NCI-H2081 treated with DMSO at 0.1 percent for 48 hours (cell line): Measurements from ENCODE around the gene DCST1.

Experiments used
- DNase-seq: peaks from one replicate; lab custom pipeline; 2025; lab: John Stamatoyannopoulos, UW

The DCST1 gene

GRCh38 chr1:155086856-155087535, 53.4 kb downstream of the DCST1 start:
- DNase-seq = no peak

DNA sequence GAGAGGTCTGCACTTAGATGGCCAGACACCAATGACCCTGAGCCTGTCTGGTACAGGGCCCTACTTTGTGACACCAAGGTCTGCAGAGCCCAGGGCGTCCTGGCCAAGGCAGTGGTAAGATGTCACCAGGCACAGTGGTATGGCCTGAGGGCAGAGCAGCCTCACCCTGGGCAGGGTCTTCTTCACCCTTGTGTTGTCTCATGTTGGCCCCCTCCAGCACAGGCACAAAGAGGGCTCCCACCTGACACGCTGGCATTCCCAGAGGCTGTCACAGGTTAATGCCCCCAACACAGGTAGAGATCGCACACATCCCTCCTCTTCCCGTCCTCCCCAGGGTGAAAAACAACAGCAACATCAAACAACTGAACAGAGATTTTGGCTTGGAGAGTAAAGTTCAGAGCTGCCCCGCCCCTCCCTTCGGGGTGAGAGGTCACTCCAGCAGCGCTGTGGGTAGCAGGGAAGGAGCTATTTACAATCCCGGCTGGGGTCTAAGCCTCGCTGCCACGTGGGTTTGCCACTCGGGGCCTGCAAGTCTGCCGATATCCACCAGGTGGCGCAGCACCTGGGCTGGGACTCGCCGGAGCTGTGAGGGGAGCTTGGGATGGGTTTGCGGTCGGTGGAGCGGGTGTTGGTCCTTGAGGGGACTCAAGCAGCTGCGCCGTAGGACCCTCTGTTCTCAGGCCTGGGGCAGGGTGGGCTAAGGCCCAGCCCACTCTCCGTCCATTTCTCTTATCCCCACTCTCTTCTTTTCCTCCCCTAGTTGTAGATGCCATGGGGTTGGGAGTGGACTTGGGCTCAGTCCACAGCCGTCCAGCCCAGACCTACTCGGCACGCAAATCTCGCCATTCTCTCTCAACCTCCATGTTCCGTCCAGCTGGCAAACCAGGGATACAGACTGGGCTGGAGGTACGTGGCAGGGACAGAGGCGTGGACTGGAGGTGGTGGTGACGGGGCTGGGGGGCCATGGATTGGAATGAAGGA, 57.7 kb downstream of the DCST1 start:
- peak; percentile 26 for DNase-seq

DNA sequence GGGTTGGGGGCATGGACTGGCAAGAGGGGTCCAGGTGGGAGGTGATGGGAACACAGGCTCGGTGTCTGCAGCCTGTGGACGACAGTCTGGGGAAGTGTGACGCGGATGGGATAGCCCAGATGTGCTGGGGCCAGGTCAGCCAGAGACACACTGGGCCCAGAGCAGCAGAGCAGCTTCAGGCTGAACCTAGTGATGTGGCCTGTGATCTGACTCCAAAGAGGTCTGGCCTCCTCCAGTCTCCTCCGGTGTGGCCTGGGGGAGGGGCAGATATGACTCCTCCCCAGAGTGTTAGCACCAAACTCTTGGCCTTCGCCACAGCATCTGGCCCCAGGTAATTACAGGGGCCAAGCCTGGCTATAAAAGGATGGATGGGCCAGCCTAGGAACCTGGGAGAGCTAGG, 58.5 kb downstream of the DCST1 start:
- DNase-seq = no peak

DNA sequence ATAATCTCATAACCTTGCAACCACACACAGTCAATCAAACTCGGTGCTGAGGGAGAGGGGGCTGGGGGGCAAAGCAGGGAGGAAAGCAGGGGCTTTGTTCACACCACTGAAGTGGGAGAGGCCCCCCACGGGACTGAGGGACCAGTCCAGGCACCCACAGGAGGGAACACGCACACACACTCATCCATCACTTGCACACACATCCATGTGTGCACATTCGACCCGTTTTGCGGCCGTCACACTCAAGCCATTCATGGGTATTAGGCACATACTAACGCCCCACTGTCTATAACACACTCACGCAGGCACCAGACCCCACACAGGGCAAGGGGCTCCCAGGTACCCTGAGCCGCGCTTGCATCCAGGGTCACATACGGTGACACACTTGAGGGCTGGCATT, 59.0 kb downstream of the DCST1 start:
- no peak for DNase-seq

DNA sequence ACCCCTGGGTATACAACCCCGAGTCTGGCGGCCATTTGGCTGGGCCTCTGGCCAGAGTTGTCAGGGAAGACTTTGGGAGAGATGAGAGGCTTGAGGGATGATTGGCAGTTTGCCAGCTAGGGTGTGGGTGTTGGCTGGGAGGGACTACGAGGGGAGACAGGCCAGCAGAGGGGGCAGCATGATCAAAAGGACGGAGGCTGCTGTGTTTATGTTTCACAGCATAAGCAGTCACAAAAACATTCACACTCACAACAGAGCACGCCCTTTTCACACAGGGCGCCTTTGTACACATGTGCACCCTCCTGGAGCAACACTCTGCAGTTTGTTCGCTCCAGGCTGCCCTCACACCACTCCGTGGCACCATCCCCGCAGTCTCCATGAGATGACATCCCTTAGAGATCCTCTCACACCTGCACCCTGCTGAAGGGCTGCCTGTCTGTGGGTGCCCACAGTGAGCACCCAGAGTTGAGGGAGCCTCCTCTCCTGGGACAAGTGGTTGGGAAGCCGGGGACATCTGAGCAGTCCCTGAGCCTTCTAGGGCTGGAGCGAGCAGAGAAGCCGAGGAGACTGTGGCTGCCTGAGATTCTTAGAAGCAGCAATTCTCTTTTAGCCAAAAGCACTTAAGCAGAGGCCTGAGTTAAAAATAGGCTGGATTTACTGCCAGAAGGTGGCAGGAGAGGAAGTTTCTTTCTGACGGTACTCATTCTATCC, 60.4 kb downstream of the DCST1 start:
- peak; percentile 23 for DNase-seq

GRCh38 chr1:155094622-155094948, 61.0 kb downstream of the DCST1 start:
- DNase-seq = no peak

DNA sequence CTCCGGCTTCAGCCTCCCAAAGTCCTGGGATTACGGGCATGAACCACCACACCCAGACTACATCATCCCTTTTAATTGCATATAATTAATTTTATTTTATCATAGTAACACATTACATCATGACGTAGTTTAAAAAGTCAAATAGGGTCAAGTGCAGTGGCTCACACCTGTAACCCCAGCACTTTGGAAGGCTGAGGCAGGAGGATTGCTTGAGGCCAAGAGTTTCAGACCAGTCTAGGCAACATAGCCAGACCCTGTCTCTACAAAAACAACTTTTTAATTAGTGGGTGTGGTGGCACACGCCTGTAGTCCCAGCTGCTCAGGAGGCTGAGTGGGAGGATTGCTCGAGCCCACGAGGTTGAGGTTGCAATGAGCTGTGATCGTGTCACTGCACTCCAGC, 65.7 kb downstream of the DCST1 start:
- no peak for DNase-seq
